Measurements from ENCODE around the gene PDCD10.

The PDCD10 gene

GRCh38 chr3:167705840-167706239 is 28.9 kb downstream of the PDCD10 start:
- H4K8ac ChIP-seq (ENCODE audit: low read depth, low read length), result no peak overlapping the region
- no peaks in the 10 kb centered on the region for H3K79me2 ChIP-seq (ENCODE audit: control insufficient read depth, insufficient read depth, low read length, poor library complexity)
- no peak overlapping the region for H3K4me2 ChIP-seq (ENCODE audit: low read length)
- H3K4me1 ChIP-seq (ENCODE audit: control insufficient read depth in 1 of 2, insufficient read depth in 2 of 2, low read length in 2 of 2), result peaks cover 0 to 1% of the 10 kb centered on the region in 2 experiments
- no peak overlapping the region for H3K14ac ChIP-seq (ENCODE audit: low read length)
- H3K9me3 ChIP-seq (ENCODE audit: insufficient read depth, low read depth, low read length), result peaks cover 1% of the 10 kb centered on the region
- H3K27ac ChIP-seq (ENCODE audit: low read depth, low read length), result no peak overlapping the region
- no peaks in the 10 kb centered on the region for H3K27me3 ChIP-seq (ENCODE audit: insufficient read depth, low read length)
- no peak overlapping the region for H3K23ac ChIP-seq (ENCODE audit: low read length)
- peaks cover 13 to 15% of the 10 kb centered on the region in 2 experiments for H3K36me3 ChIP-seq (ENCODE audit: control insufficient read depth in 1 of 2, insufficient read depth in 2 of 2, low read length in 2 of 2)
- H3K18ac ChIP-seq (ENCODE audit: low read length), result no peak overlapping the region
- no peak overlapping the region for H3K4me3 ChIP-seq (ENCODE audit: low read depth, low read length)
- H4K12ac ChIP-seq (ENCODE audit: low read depth, low read length), result no peak overlapping the region
- no peak overlapping the region for H2AFZ ChIP-seq (ENCODE audit: insufficient read depth, low read length, poor library complexity)
- no peaks in the 10 kb centered on the region for H3K79me1 ChIP-seq (ENCODE audit: low read length)
- H2AK5ac ChIP-seq (ENCODE audit: low read length), result no peak overlapping the region
- no CpG with 5 or more reads among the region's 2 CpGs for WGBS (ENCODE audit: extremely low coverage, insufficient coverage, insufficient read length)
- no peak overlapping the region for H2BK120ac ChIP-seq (ENCODE audit: insufficient read depth, low read length, poor library complexity)
- H3K4ac ChIP-seq (ENCODE audit: low read depth, low read length), result no peak overlapping the region
- H4K91ac ChIP-seq (ENCODE audit: low read depth, low read length), result no peak overlapping the region
- no peak overlapping the region for H3K9ac ChIP-seq (ENCODE audit: low read length)
- H2BK12ac ChIP-seq (ENCODE audit: low read length), result no peak overlapping the region
- no peak overlapping the region for H2BK5ac ChIP-seq (ENCODE audit: low read depth, low read length, poor library complexity)
- no peak for DNase-seq

- Histone ChIP-seq H2BK12ac (ENCODE audit: low read length) (no peak overlapping the region), H3K79me1 (ENCODE audit: low read length) (no peaks in the 10 kb centered on the region), H3K14ac (ENCODE audit: low read length) (no peak overlapping the region), H4K91ac (ENCODE audit: low read depth, low read length) (no peak overlapping the region), H2AK5ac (ENCODE audit: low read length) (no peak overlapping the region), H2AFZ (ENCODE audit: insufficient read depth, low read length, poor library complexity) (no peak overlapping the region), H3K18ac (ENCODE audit: low read length) (no peak overlapping the region), H3K9me3 (ENCODE audit: insufficient read depth, low read depth, low read length) (no peaks in the 10 kb centered on the region), H3K4me2 (ENCODE audit: low read length) (no peak overlapping the region), H2BK5ac (ENCODE audit: low read depth, low read length, poor library complexity) (no peak overlapping the region), H4K8ac (ENCODE audit: low read depth, low read length) (no peak overlapping the region), H3K23ac (ENCODE audit: low read length) (no peak overlapping the region), H3K27me3 (ENCODE audit: insufficient read depth, low read length) (no peaks in the 10 kb centered on the region), H3K36me3 (ENCODE audit: control insufficient read depth in 1 of 2, insufficient read depth in 2 of 2, low read length in 2 of 2) (peaks cover 3 to 6% of the 10 kb centered on the region in 2 experiments), H3K4ac (ENCODE audit: low read depth, low read length) (no peak overlapping the region), H3K27ac (ENCODE audit: low read depth, low read length) (no peak overlapping the region), H2BK120ac (ENCODE audit: insufficient read depth, low read length, poor library complexity) (no peak overlapping the region), H3K4me3 (ENCODE audit: low read depth, low read length) (no peak overlapping the region), H4K12ac (ENCODE audit: low read depth, low read length) (no peak overlapping the region), H3K4me1 (ENCODE audit: control insufficient read depth in 1 of 2, insufficient read depth in 2 of 2, low read length in 2 of 2) (no peaks in the 10 kb centered on the region), H3K79me2 (ENCODE audit: control insufficient read depth, insufficient read depth, low read length, poor library complexity) (no peaks in the 10 kb centered on the region), H3K9ac (ENCODE audit: low read length) (no peak overlapping the region)
- WGBS (ENCODE audit: extremely low coverage, insufficient coverage, insufficient read length), result no CpG with 5 or more reads among the region's 2 CpGs
- no peak for DNase-seq
Measured at GRCh38 chr3:167700926-167701325, 33.8 kb downstream of the PDCD10 start.

GRCh38 chr3:167700046-167700445 is 34.6 kb downstream of the PDCD10 start:
- Histone ChIP-seq H3K27me3 (ENCODE audit: insufficient read depth, low read length) (no peaks in the 10 kb centered on the region), H2AK5ac (ENCODE audit: low read length) (no peak overlapping the region), H3K36me3 (ENCODE audit: control insufficient read depth in 1 of 2, insufficient read depth in 2 of 2, low read length in 2 of 2) (peaks cover 3 to 6% of the 10 kb centered on the region in 2 experiments), H3K14ac (ENCODE audit: low read length) (no peak overlapping the region), H3K27ac (ENCODE audit: low read depth, low read length) (no peak overlapping the region), H2BK12ac (ENCODE audit: low read length) (no peak overlapping the region), H3K4ac (ENCODE audit: low read depth, low read length) (no peak overlapping the region), H2AFZ (ENCODE audit: insufficient read depth, low read length, poor library complexity) (no peak overlapping the region), H3K9me3 (ENCODE audit: insufficient read depth, low read depth, low read length) (no peaks in the 10 kb centered on the region), H3K79me1 (ENCODE audit: low read length) (no peaks in the 10 kb centered on the region), H3K18ac (ENCODE audit: low read length) (no peak overlapping the region), H3K4me2 (ENCODE audit: low read length) (no peak overlapping the region), H4K8ac (ENCODE audit: low read depth, low read length) (no peak overlapping the region), H3K9ac (ENCODE audit: low read length) (no peak overlapping the region), H3K79me2 (ENCODE audit: control insufficient read depth, insufficient read depth, low read length, poor library complexity) (no peaks in the 10 kb centered on the region), H4K12ac (ENCODE audit: low read depth, low read length) (no peak overlapping the region), H2BK5ac (ENCODE audit: low read depth, low read length, poor library complexity) (no peak overlapping the region), H3K4me3 (ENCODE audit: low read depth, low read length) (no peak overlapping the region), H4K91ac (ENCODE audit: low read depth, low read length) (no peak overlapping the region), H2BK120ac (ENCODE audit: insufficient read depth, low read length, poor library complexity) (no peak overlapping the region), H3K23ac (ENCODE audit: low read length) (no peak overlapping the region), H3K4me1 (ENCODE audit: control insufficient read depth in 1 of 2, insufficient read depth in 2 of 2, low read length in 2 of 2) (no peaks in the 10 kb centered on the region)
- DNase-seq, result no peak
- WGBS (ENCODE audit: extremely low coverage, insufficient coverage, insufficient read length), result no CpG with 5 or more reads among the region's 4 CpGs

GRCh38 chr3:167694121-167694520 is 40.6 kb downstream of the PDCD10 start:
- Histone ChIP-seq H3K79me1 (ENCODE audit: low read length) (no peaks in the 10 kb centered on the region), H3K9ac (ENCODE audit: low read length) (no peak overlapping the region), H3K14ac (ENCODE audit: low read length) (no peak overlapping the region), H2BK5ac (ENCODE audit: low read depth, low read length, poor library complexity) (no peak overlapping the region), H4K91ac (ENCODE audit: low read depth, low read length) (no peak overlapping the region), H4K12ac (ENCODE audit: low read depth, low read length) (no peak overlapping the region), H3K27me3 (ENCODE audit: insufficient read depth, low read length) (no peaks in the 10 kb centered on the region), H3K23ac (ENCODE audit: low read length) (no peak overlapping the region), H3K18ac (ENCODE audit: low read length) (no peak overlapping the region), H4K8ac (ENCODE audit: low read depth, low read length) (no peak overlapping the region), H2BK120ac (ENCODE audit: insufficient read depth, low read length, poor library complexity) (no peak overlapping the region), H3K79me2 (ENCODE audit: control insufficient read depth, insufficient read depth, low read length, poor library complexity) (no peaks in the 10 kb centered on the region), H3K4me1 (ENCODE audit: control insufficient read depth in 1 of 2, insufficient read depth in 2 of 2, low read length in 2 of 2) (no peaks in the 10 kb centered on the region), H3K4ac (ENCODE audit: low read depth, low read length) (no peak overlapping the region), H2BK12ac (ENCODE audit: low read length) (no peak overlapping the region), H2AFZ (ENCODE audit: insufficient read depth, low read length, poor library complexity) (no peak overlapping the region), H2AK5ac (ENCODE audit: low read length) (no peak overlapping the region), H3K4me2 (ENCODE audit: low read length) (no peak overlapping the region), H3K9me3 (ENCODE audit: insufficient read depth, low read depth, low read length) (no peaks in the 10 kb centered on the region), H3K4me3 (ENCODE audit: low read depth, low read length) (no peak overlapping the region), H3K27ac (ENCODE audit: low read depth, low read length) (no peak overlapping the region), H3K36me3 (ENCODE audit: control insufficient read depth in 1 of 2, insufficient read depth in 2 of 2, low read length in 2 of 2) (peaks cover 4 to 13% of the 10 kb centered on the region in 2 experiments)
- peak; percentile 4 to 70 for DNase-seq
- WGBS (ENCODE audit: extremely low coverage, insufficient coverage, insufficient read length), result no CpG with 5 or more reads among the region's 2 CpGs
